Neural cell (in vitro differentiated cells): Measurements from ENCODE around the gene SLC7A14. TPM values are rescaled to one million over a fixed set of nuclear protein-coding genes. Genes with fewer than 3 reads are reported as not detected.
"Not testable (repeated sequence)": the region's sequence is repeated elsewhere in the genome, so short reads cannot be mapped to it uniquely, and the experiment has no call there.

ENCODE experiments used
- H2AFZ ChIP-seq: fragments of 200-600, 300-800 bp; sonication (generic), shearing (Covaris generic); 2 replicates; pipeline ENCODE4 v1.6.0; 2014; ENCODE audit warnings: low read depth, mild to moderate bottlenecking, antibody characterized with exemption, low read length, moderate library complexity
- H3F3A ChIP-seq: fragments of 200-600 bp; shearing (Covaris generic); 2 replicates; pipeline ENCODE4 v1.6.1; 2016; ENCODE audit warnings: mild to moderate bottlenecking, moderate library complexity, mixed read lengths, antibody characterized with exemption, low read length; ENCODE audit not compliant: insufficient read depth, poor library complexity, severe bottlenecking
- H3K27ac ChIP-seq: fragments of 200-600, 300-800 bp; sonication (generic), shearing (Covaris generic); 2 replicates; pipeline ENCODE4 v1.5.1; 2014; ENCODE audit warnings: mild to moderate bottlenecking, low read length, moderate library complexity
- H3K27me3 ChIP-seq: fragments of 300-800, 200-600 bp; sonication (generic), shearing (Covaris generic); 2 replicates; pipeline ENCODE4 v1.6.0; 2014; ENCODE audit warnings: mild to moderate bottlenecking, low read depth, low read length, moderate library complexity; ENCODE audit not compliant: insufficient read depth
- H3K36me3 ChIP-seq: fragments of 300-800, 200-600 bp; sonication (generic), shearing (Covaris generic); 2 replicates; pipeline ENCODE4 v1.5.1; 2014; ENCODE audit warnings: mild to moderate bottlenecking, antibody characterized with exemption, low read length, moderate library complexity; ENCODE audit not compliant: insufficient read depth
- H3K4me2 ChIP-seq: fragments of 300-800, 200-600 bp; sonication (generic), shearing (Covaris generic); 2 replicates; pipeline ENCODE4 v1.6.0; 2014; ENCODE audit warnings: mild to moderate bottlenecking, low read length
- H3K4me3 ChIP-seq: fragments of 300-800, 200-600 bp; sonication (generic), shearing (Covaris generic); 2 replicates; pipeline ENCODE4 v1.5.1; 2014; ENCODE audit warnings: mild to moderate bottlenecking, low read length, moderate library complexity
- H3K79me2 ChIP-seq: fragments of 200-600 bp; shearing (Covaris generic); replicated peaks from 2 replicates; pipeline ENCODE4 v1.6.0; 2014; ENCODE audit warnings: mild to moderate bottlenecking, low read length, moderate library complexity; ENCODE audit not compliant: insufficient read depth
- H3K9ac ChIP-seq: fragments of 300-800, 200-600 bp; sonication (generic), shearing (Covaris generic); 2 replicates; pipeline ENCODE4 v1.6.1; 2016; ENCODE audit warnings: mild to moderate bottlenecking, low read length, mixed read lengths
- H3K9me2 ChIP-seq: fragments of 200-600 bp; shearing (Covaris generic); 2 replicates; pipeline ENCODE4 v1.6.1; 2016; ENCODE audit warnings: mild to moderate bottlenecking, low read length, mixed read lengths; ENCODE audit not compliant: insufficient read depth
- H3K9me3 ChIP-seq: fragments of 200-600, 300-800 bp; sonication (generic), shearing (Covaris generic); 2 replicates; pipeline ENCODE4 v1.6.1; 2016; ENCODE audit warnings: mild to moderate bottlenecking, mixed run types, low read length, moderate library complexity, mixed read lengths
- H4K20me1 ChIP-seq: fragments of 200-600 bp; shearing (Covaris generic); 2 replicates; pipeline ENCODE4 v1.6.1; 2016; ENCODE audit warnings: mild to moderate bottlenecking, mixed run types; ENCODE audit not compliant: insufficient read depth
- CTCF ChIP-seq: fragments of 450-650 bp; IDR thresholded peaks from 2 replicates; pipeline ENCODE4 v1.5.1; 2014; ENCODE audit warnings: antibody characterized with exemption, mild to moderate bottlenecking, moderate library complexity; ENCODE audit not compliant: poor library complexity, severe bottlenecking
- EP300 ChIP-seq: fragments of 450-650 bp; conservative IDR thresholded peaks from 2 replicates; pipeline ENCODE4 v1.6.1; 2014; ENCODE audit warnings: antibody characterized with exemption, mild to moderate bottlenecking, moderate library complexity; ENCODE audit not compliant: poor library complexity, severe bottlenecking
- EZH2 ChIP-seq: fragments of 200-600, 300-800 bp; shearing (Covaris generic), sonication (generic); IDR thresholded peaks from 2 replicates; pipeline ENCODE4 v1.6.1; 2014; ENCODE audit warnings: antibody characterized with exemption, low read length, borderline replicate concordance, mild to moderate bottlenecking; ENCODE audit not compliant: insufficient read depth, poor library complexity, severe bottlenecking
- MXI1 ChIP-seq: fragments of 450-650 bp; conservative IDR thresholded peaks from 2 replicates; pipeline ENCODE4 v1.6.1; 2014; ENCODE audit warnings: antibody characterized with exemption, mild to moderate bottlenecking; ENCODE audit not compliant: poor library complexity, severe bottlenecking
- POLR2AphosphoS5 ChIP-seq: IDR thresholded peaks from 2 replicates; pipeline ENCODE4 v1.6.1; 2012
- RAD21 ChIP-seq: fragments of 450-650 bp; conservative IDR thresholded peaks from 2 replicates; pipeline ENCODE4 v1.6.1; 2014; ENCODE audit warnings: antibody characterized with exemption, mild to moderate bottlenecking, moderate library complexity
- REST ChIP-seq: IDR thresholded peaks from 2 replicates; pipeline ENCODE4 v1.6.1; 2012; ENCODE audit warnings: borderline replicate concordance
- SMC3 ChIP-seq: fragments of 450-650 bp; conservative IDR thresholded peaks from 2 replicates; pipeline ENCODE4 v1.6.1; 2014; ENCODE audit warnings: antibody characterized with exemption, mild to moderate bottlenecking, moderate library complexity; ENCODE audit not compliant: poor library complexity
- TAF1 ChIP-seq: IDR thresholded peaks from 2 replicates; pipeline ENCODE4 v1.6.1; 2012; ENCODE audit warnings: low read depth
- polyA plus RNA-seq: library from polyadenylated mRNA; depleted of rRNA; stranded (reverse); fragments of >200 nt; gene quantifications from 2 replicates; pipeline ENCODE4 v1.2.3, GENCODE V29; 2014

The SLC7A14 gene
- polyA plus RNA-seq, 1 donor from 2014 or later: 5.1 TPM

- TF ChIP-seq EZH2 (no peak), REST (no peak), EP300 (no peak), RAD21 (no peak)
- Histone ChIP-seq H3K79me2 (no peaks in the 10 kb centered on the region), H3K4me3 (no peak overlapping the region), H3K27me3 (no peaks in the 10 kb centered on the region), H3F3A (no peaks in the 10 kb centered on the region), H3K36me3 (no peaks in the 10 kb centered on the region), H3K27ac (no peak overlapping the region), H3K9ac (no peak overlapping the region), H3K9me3 (no peaks in the 10 kb centered on the region), H2AFZ (no peak overlapping the region), H4K20me1 (no peaks in the 10 kb centered on the region), H3K9me2 (no peaks in the 10 kb centered on the region), H3K4me2 (no peak overlapping the region)
Measured at GRCh38 chr3:170572665-170573253, 13.1 kb downstream of the SLC7A14 start.

GRCh38 chr3:170567598-170567997 lies 18.3 kb downstream of the SLC7A14 start:
- not testable (repeated sequence) for H4K20me1 ChIP-seq, H2AFZ ChIP-seq, H3K4me2 ChIP-seq, H3K79me2 ChIP-seq, H3K27ac ChIP-seq, H3F3A ChIP-seq, H3K4me3 ChIP-seq, H3K9me2 ChIP-seq, H3K9ac ChIP-seq, H3K9me3 ChIP-seq, H3K36me3 ChIP-seq, H3K27me3 ChIP-seq

- H2AFZ ChIP-seq: no peak overlapping the region
- no peak overlapping the region for H3K4me3 ChIP-seq
- H3K36me3 ChIP-seq: no peaks in the 10 kb centered on the region
- no peaks in the 10 kb centered on the region for H3K9me3 ChIP-seq
- H3K9me2 ChIP-seq: no peaks in the 10 kb centered on the region
- H3K27ac ChIP-seq: no peak overlapping the region
- H3K27me3 ChIP-seq: no peaks in the 10 kb centered on the region
- H3F3A ChIP-seq: no peaks in the 10 kb centered on the region
- H3K79me2 ChIP-seq: no peaks in the 10 kb centered on the region
- H3K9ac ChIP-seq: no peak overlapping the region
- H3K4me2 ChIP-seq: no peak overlapping the region
- no peaks in the 10 kb centered on the region for H4K20me1 ChIP-seq
- TF ChIP-seq EP300: no peak
- no peak for TF ChIP-seq SMC3
- TF ChIP-seq RAD21: no peak
- no peak for TF ChIP-seq MXI1
- no peak for TF ChIP-seq EZH2
- TF ChIP-seq POLR2AphosphoS5: no peak
- TF ChIP-seq CTCF: no peak
- TF ChIP-seq REST: no peak
- no peak for TF ChIP-seq TAF1
Measured at GRCh38 chr3:170566413-170566812, 19.5 kb downstream of the SLC7A14 start.
